Stimulated activated CD4-positive, alpha-beta T cell treated with anti-CD3 and anti-CD28 coated beads, TNF-alpha, amount 100 ng/mL, for 48 hours (primary cell): ENCODE data around the gene OR6M1.

Source experiments
- DNase-seq, 3 donors: peaks; one replicate each; pipeline ENCODE4 v3.0.0-alpha.2; 2020; ENCODE audit warnings: low read depth in 3 of 3

OR6M1 gene

GRCh38 chr11:123806249-123806648 is at the start of gene OR6M1:
Gene OR6M1, minus strand, starts transcription at chr11:123806349. Its CDS starts 0 bp downstream, at chr11:123806349.
- DNase-seq: no peak

- no peak for DNase-seq
These were observed 46.9 kb upstream of the OR6M1 start for GRCh38 chr11:123853038-123853437.

- no peak for DNase-seq
These were observed 46.2 kb upstream of the OR6M1 start for GRCh38 chr11:123852321-123852720.

- no peak for DNase-seq
These were observed 45.0 kb upstream of the OR6M1 start for GRCh38 chr11:123851110-123851509.

- DNase-seq: no peak
These were observed 35.0 kb upstream of the OR6M1 start for GRCh38 chr11:123841174-123841573.

GRCh38 chr11:123839131-123839530 is 33.0 kb upstream of the OR6M1 start:
- DNase-seq: no peak

- DNase-seq: no peak
These were observed 32.5 kb upstream of the OR6M1 start for GRCh38 chr11:123838659-123839058.

GRCh38 chr11:123838199-123838598 is 32.0 kb upstream of the OR6M1 start:
- DNase-seq: no peak

- DNase-seq: no peak
These were observed 26.9 kb upstream of the OR6M1 start for GRCh38 chr11:123833095-123833494.

- no peak for DNase-seq
These were observed 23.6 kb upstream of the OR6M1 start for GRCh38 chr11:123829745-123830144.

GRCh38 chr11:123822599-123822998 is 16.4 kb upstream of the OR6M1 start:
- no peak for DNase-seq

- DNase-seq: no peak
These were observed 15.9 kb upstream of the OR6M1 start for GRCh38 chr11:123822032-123822431.

- DNase-seq: no peak
These were observed 9.0 kb upstream of the OR6M1 start for GRCh38 chr11:123815122-123815521.

- no peak for DNase-seq
These were observed 4.4 kb downstream of the OR6M1 start for GRCh38 chr11:123801765-123802164.

- DNase-seq: no peak
These were observed 6.1 kb downstream of the OR6M1 start for GRCh38 chr11:123800036-123800435.

- no peak for DNase-seq
These were observed 6.7 kb downstream of the OR6M1 start for GRCh38 chr11:123799438-123799837.

- DNase-seq: no peak
These were observed 7.5 kb downstream of the OR6M1 start for GRCh38 chr11:123798513-123799252.

- no peak for DNase-seq
These were observed 8.1 kb downstream of the OR6M1 start for GRCh38 chr11:123798079-123798478.

- DNase-seq: no peak
These were observed 8.6 kb downstream of the OR6M1 start for GRCh38 chr11:123797541-123797940.

GRCh38 chr11:123797114-123797513 is 9.0 kb downstream of the OR6M1 start:
- no peak for DNase-seq

GRCh38 chr11:123796226-123796625 is 9.9 kb downstream of the OR6M1 start:
- no peak for DNase-seq

- no peak for DNase-seq
These were observed 22.6 kb downstream of the OR6M1 start for GRCh38 chr11:123783536-123783935.

GRCh38 chr11:123778511-123778910 is 27.6 kb downstream of the OR6M1 start:
- no peak for DNase-seq
